ENCODE measurements around the gene C16orf87. TPM values are rescaled to one million over a fixed set of nuclear protein-coding genes. Genes with fewer than 3 reads are reported as not detected.

The C16orf87 gene
- total and polyA plus RNA-seq, 11 donors = 5.1 to 15.8 (median 13.6) TPM

GRCh38 chr16:46826631-46827030 lies 4.3 kb downstream of the C16orf87 start:
- TF ChIP-seq, protein P1, sequence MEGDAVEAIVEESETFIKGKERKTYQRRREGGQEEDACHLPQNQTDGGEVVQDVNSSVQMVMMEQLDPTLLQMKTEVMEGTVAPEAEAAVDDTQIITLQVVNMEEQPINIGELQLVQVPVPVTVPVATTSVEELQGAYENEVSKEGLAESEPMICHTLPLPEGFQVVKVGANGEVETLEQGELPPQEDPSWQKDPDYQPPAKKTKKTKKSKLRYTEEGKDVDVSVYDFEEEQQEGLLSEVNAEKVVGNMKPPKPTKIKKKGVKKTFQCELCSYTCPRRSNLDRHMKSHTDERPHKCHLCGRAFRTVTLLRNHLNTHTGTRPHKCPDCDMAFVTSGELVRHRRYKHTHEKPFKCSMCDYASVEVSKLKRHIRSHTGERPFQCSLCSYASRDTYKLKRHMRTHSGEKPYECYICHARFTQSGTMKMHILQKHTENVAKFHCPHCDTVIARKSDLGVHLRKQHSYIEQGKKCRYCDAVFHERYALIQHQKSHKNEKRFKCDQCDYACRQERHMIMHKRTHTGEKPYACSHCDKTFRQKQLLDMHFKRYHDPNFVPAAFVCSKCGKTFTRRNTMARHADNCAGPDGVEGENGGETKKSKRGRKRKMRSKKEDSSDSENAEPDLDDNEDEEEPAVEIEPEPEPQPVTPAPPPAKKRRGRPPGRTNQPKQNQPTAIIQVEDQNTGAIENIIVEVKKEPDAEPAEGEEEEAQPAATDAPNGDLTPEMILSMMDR (IDR thresholded peaks at IDR 0.05) = no peak
- no peak for TF ChIP-seq POLR2A (IDR thresholded peaks at IDR 0.05)
- Histone ChIP-seq H3K4me1 (peaks cover 0 to 37% (median 6%) of the 10 kb centered on the region in 12 donors), H3K36me3 (peaks cover 0 to 12% (median 0%) of the 10 kb centered on the region in 9 donors), H3K4me3 (no peak overlapping the region), H3K27ac (no peak overlapping the region), H3K27me3 (no peaks in the 10 kb centered on the region), H3K9me3 (no peaks in the 10 kb centered on the region)
- intact Hi-C loops (cut with DNase I) = no loop called here
- 89 to 92% (median 91%) methylated on average over 3 of the region's 3 CpGs for WGBS, 4 donors
- no peak for ATAC-seq
- no peak for DNase-seq

- peaks cover 0 to 12% (median 0%) of the 10 kb centered on the region in 9 donors for H3K36me3 ChIP-seq
- no peak overlapping the region for H3K27ac ChIP-seq
- no peak overlapping the region for H3K4me3 ChIP-seq
- TF ChIP-seq, protein P1 (IDR thresholded peaks at IDR 0.05) = no peak
- no peak for TF ChIP-seq POLR2A (IDR thresholded peaks at IDR 0.05)
- 69 to 78% (median 73%) methylated on average over 3 of the region's 3 CpGs for whole genome bisulfite sequencing, 4 donors
- intact Hi-C loops (cut with DNase I) = no loop called here
- no peaks in the 10 kb centered on the region for H3K27me3 ChIP-seq
- peaks cover 0 to 14% (median 0%) of the 10 kb centered on the region in 12 donors for H3K4me1 ChIP-seq
- ATAC-seq (no peak), DNase-seq (no peak)
- H3K9me3 ChIP-seq = no peaks in the 10 kb centered on the region
Observed at GRCh38 chr16:46822270-46822669, 8.7 kb downstream of the C16orf87 start.

GRCh38 chr16:46817961-46818360 lies 13.0 kb downstream of the C16orf87 start:
- 58 to 77% (median 71%) methylated on average over 2 of the region's 2 CpGs for WGBS, 4 donors
- Histone ChIP-seq H3K27ac (no peak overlapping the region), H3K36me3 (no peaks in the 10 kb centered on the region), H3K9me3 (peaks cover 0 to 6% (median 0%) of the 10 kb centered on the region in 12 donors), H3K4me1 (peaks cover 0 to 22% (median 0%) of the 10 kb centered on the region in 12 donors), H3K27me3 (no peaks in the 10 kb centered on the region), H3K4me3 (no peak overlapping the region)
- TF ChIP-seq, protein P1 (IDR thresholded peaks at IDR 0.05) = no peak
- TF ChIP-seq POLR2A (IDR thresholded peaks at IDR 0.05) = no peak
- DNase-seq (no peak), ATAC-seq (no peak)
- intact Hi-C loops (cut with DNase I) = no loop called here

GRCh38 chr16:46814790-46815189 lies 16.2 kb downstream of the C16orf87 start:
- no peak for DNase-seq
- intact Hi-C loops (cut with DNase I) = no loop called here
- H3K36me3 ChIP-seq = no peaks in the 10 kb centered on the region

More at GRCh38 chr16:46814790-46815189, 16.2 kb downstream of the C16orf87 start:
- Histone ChIP-seq H3K27ac (no peak overlapping the region), H3K4me3 (no peak overlapping the region), H3K9me3 (peaks cover 0 to 6% (median 0%) of the 10 kb centered on the region in 12 donors), H3K27me3 (no peaks in the 10 kb centered on the region), H3K4me1 (peaks cover 0 to 23% (median 7%) of the 10 kb centered on the region in 12 donors)
- 96 to 100% (median 98%) methylated on average over 1 of the region's 1 CpG for WGBS, 4 donors
- ATAC-seq = no peak
- TF ChIP-seq, protein P1 (IDR thresholded peaks at IDR 0.05) = no peak
- TF ChIP-seq POLR2A (IDR thresholded peaks at IDR 0.05) = no peak

All from heart left ventricle (tissue), 16 donors.